GM18502 (cell line): Measurements from ENCODE around the gene GRAP2.
"Not testable (repeated sequence)": the region's sequence is repeated elsewhere in the genome, so short reads cannot be mapped to it uniquely, and the experiment has no call there.

Source experiments
- ATAC-seq: cut with Tn5 transposase; IDR thresholded peaks from one replicate; pipeline ENCODE4 v1.9.1; 2021; ENCODE audit warnings: mild to moderate bottlenecking; ENCODE audit not compliant: unreplicated experiment, poor library complexity

GRAP2 gene

DNA sequence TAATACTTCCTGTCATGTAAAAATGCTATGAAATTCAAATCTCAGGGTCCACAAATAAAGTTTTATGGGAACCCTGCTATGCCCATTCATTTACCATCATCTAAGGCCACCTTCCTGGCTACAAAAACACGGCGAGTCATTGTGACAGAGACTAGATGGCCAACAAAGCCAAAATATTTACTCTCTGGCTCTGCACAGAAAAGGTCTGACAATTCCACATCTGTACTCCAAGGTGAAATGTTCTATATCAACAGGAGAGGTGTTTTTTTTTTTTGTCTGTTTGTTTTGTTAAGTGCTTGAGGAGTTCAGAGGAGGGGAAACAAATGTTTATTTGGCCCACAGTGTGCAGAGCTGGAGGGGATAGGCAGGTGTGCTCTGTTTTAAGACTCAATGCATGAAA, 40.7 kb downstream of the GRAP2 start:
- ATAC-seq = no peak

- ATAC-seq = no peak
These were observed 41.8 kb downstream of the GRAP2 start for GRCh38 chr22:39942439-39943230.

DNA sequence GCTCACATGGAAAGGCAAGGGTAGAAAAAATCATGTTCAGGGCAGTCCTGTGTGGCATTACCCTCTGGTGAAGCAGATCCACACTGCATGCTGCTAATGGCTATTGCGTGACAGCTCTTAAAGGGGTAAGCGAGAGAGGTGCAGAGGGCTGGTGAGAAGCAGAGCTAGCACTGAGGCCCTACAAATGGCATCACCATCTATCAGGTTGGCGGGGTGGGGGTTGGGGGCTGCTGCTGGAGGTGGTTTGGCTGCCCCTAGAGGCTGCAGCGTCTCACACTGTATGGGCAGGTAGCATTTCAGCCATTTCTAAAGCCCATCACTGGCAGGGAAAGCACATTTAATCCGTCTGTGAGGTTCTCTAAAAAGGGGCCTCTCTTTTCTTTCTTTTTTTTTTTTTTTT, 42.5 kb downstream of the GRAP2 start:
- no peak for ATAC-seq

DNA sequence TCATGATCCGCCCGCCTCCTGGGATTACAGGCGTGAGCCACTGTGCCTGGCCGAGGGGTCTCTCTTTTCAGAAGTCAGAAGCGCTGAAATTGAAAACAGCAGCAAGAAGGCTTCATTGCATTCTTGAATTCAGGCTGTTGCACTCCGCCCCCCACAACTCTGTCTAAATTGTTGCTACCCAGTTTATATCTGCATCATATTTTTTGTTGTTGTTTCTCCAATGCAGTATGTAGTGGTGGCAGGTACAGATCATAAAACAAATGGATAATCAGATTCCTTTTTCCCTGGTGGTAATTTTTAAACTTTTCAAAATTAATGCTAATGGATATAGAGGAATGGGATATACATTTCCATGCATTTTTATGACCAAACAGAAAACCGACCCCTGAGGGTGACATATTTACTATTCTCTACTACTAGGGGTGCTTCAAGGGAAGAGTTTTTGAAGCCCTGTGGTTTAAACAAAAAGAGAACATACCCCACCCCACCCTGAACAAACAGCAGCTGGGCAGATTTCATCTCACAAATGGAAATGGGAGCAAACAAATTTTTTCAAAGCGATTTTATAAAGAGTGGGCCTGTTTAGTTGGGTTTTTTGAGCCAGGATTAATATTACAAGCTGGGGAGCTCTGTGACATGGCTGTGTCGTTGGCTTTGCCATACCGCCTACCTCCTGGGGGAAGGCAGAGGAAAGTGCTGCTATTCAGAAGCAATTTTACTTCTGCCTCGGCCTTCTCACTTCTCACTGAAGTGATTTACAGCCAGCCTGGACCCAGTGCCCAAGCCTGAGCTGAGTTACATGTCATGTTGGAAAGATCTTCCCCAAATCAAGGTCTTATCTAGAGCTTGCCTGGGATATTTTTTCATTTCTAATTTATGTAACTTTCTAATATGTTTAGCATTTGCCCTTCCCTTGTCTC, 43.3 kb downstream of the GRAP2 start:
- ATAC-seq = no peak

DNA sequence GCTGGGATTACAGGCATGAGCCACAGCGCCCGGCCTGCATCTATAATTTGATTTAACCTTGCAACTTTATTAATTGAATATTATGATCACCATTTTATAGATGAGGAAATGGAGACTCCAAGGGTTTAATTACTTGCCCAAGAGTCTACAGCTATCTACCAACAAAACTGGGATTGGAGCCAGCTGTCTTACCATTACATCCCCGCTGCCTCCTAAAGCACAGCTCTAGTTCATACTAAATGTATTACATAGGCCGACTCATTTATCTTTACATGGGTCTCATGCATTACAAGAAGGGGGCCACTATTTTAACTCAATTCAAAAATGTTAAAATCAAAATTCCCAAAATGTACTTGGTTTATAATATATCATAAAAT, 45.2 kb downstream of the GRAP2 start:
- no peak for ATAC-seq

GRCh38 chr22:39946503-39947219, 45.8 kb downstream of the GRAP2 start:
- no peak for ATAC-seq

DNA sequence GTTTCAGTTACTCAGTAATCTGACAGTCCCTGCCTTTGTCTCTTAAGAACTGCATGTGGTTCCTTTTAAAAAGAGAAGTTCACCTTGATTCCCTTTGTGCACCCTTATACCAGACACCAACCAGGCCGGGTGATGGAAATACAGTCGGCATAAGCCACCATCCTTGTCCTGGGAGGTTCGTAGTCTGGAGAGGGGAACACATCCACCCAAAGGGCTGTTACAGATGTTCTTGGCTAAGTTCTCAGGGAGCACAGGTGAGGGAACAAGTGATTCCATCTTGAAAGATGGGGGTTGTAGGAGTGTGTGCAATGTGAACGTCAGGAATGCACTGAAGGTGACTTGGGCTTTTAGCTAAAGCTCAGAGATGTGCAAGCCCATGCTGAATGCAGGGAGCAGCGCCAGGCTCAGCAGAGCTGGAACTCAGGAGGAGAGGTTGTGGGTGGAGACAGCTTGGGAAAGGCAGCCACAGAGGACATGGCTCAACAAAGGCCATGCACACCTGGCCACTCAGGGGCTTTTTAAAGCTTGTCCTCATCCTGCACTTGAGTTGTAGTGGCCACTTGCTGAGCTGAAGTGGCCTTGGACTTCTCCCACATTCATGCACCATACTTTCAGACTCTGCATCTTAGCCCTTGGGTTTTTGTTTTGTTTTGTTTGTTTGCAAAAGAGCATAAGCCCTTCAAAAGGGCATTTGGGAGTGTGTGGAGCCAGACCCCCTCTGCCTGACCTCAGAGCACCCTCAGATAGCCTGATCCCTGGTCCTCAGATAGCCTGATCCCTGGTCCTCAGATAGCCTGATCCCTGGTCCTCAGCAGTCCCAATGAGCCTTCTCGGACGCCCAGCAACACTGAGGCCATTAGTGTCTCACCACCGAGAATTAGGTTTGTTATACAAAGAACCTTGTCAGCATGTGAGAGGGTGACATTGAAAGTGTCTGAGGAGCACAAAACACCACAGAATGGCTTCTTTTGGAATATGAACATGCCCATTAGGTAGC, 46.6 kb downstream of the GRAP2 start:
- ATAC-seq = no peak

DNA sequence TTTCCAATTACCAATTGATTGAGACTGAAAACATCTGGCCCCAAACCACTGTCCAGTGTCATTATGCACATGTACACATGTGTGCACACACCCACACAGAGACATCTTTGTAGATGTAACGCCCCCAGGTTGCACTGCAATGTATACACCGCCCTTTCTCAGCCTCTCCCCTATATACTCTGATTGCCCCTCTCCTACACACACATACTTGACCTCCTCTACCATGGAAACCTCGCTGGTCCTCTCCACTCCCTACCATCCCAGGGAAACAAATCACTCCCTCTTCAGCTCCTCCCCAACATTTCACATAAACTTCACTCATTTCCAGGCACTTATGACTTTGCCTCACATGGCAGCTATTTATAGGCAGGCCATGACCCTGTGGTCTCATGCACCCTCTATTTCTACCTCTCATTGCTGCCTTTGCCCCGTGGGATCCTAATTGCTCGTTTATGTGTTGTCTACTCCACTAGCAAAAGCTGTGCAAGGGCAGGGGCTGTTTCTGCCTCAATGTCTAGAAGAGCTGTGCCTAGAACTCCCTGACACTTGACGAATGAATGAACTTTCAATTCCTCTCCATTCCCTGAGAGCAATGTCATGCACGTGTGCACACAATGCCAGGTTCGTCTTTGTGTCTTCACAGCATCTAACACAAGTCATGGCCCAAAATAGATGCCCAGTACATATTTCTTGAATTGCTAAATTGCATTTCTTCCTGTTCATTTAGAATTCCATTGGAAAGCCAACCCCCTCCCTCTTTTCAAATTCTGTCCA, 49.3 kb downstream of the GRAP2 start:
- no peak for ATAC-seq

DNA sequence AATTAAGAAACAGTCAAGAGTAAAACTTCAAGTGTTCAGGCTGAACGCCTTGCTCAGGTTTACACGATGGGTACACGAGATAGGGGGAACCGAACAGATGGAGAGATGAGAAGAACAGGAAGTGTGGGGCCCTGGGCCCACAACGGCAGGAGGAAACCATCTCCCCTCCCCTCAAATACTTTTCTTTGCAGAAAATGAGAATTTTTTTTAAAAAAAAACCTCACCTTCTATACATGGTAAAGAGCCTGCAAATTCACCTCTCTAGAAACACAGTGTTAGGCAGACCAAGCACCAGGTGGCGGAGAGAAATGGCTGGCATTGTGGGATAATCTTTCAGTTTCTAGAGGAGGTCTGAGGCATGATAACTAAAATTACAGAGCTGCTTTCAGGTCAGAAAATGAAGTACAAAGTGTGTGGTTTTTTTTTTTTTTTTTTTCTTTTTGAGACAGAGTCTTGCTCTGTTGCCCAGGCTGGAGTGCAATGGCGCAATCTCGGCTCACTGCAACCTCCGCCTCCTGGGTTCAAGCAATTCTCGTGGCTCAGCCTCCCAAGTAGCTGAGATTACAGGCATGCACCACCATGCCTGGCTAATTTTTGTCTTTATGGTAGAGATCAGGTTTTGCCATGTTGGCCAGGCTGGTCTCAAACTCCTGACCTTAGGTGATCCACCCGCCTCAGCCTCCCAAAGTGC, 50.9 kb downstream of the GRAP2 start:
- ATAC-seq = not testable (repeated sequence)

GRCh38 chr22:39952347-39952746, 51.5 kb downstream of the GRAP2 start:
- ATAC-seq = no peak

DNA sequence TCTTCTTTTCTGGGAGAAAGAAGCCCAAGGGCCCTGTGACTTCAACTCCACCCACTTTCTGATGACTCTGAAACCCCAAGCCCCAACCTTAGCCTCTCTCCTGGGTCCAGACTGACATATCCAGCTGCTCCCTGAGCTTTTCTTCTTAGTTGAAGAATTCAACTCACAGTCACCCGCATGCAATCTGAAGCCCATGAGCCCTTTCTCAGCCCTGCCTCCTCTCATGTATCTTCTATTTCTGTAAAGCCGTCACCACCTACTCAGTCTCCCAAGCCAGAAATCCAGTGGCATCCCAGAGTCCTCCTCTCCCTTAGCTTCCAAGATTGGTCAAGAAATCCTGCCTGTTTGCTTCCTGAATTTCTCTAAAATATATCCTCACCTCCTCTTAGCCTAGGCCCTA, 52.2 kb downstream of the GRAP2 start:
- ATAC-seq = no peak

DNA sequence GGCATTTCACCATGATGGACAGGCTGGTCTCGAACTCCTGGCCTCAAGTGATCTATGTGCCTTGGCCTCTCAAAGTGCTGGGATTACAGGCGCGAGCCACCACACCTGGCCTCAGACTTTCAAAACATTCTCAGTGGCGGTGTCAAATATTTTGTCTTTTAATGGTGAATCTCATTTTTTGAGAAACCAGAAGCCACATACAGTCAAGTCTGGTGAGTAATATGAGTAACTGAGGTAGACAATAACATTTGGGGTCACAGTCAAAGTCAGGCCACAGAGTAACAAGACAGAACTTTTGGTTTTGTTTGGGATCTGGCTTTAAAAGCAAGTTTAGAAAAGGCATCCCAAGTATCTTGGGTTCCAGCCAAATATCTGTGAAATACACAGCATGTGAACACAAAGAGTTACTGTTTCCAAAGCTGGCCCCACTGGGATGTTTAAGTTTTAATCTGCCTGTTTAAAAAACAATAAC, 53.7 kb downstream of the GRAP2 start:
- no peak for ATAC-seq

- ATAC-seq = no peak
These were observed 54.8 kb downstream of the GRAP2 start for GRCh38 chr22:39955675-39956074.

DNA sequence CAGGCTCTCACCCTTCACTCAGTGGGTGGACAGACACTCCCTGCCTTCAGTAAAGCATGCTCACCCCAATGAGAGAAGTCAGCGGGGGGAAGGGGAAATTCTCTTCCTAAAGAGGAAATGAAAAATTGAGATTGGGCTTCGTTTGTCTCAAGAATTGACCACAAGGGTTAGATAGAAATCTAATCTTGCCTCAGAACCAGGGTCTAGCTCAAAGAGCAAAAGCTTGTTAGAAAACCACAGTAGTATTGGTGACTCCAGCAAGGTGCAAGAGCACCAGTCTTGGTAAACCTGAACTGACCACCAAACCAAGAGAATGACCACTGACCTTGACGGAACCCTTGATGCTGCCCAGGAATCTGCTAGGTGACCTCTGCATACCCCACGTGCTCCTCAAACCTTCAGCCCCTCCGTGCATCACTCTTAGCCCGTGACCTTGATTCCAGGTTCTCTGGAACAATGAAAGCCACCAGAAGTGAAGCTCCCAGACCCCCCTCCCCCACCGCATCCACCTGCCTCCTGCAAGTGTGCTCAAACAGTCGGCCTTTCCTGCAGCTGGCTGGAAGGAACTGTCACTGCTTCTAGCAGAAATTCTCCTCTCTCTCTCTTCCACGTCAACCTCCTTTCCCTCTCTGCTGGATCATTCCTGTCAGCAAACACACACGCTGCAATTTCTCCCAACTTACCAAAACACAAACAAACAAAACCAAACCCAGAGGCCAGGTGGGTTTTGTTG, 56.2 kb downstream of the GRAP2 start:
- no peak for ATAC-seq

GRCh38 chr22:39958009-39958711, 57.3 kb downstream of the GRAP2 start:
- ATAC-seq = no peak

GRCh38 chr22:39958949-39959639, 58.2 kb downstream of the GRAP2 start:
- ATAC-seq = no peak
